ENCODE data around the gene SEZ6L2.
"Not testable (repeated sequence)": the region's sequence is repeated elsewhere in the genome, so short reads cannot be mapped to it uniquely, and the experiment has no call there.

SEZ6L2 gene

DNA sequence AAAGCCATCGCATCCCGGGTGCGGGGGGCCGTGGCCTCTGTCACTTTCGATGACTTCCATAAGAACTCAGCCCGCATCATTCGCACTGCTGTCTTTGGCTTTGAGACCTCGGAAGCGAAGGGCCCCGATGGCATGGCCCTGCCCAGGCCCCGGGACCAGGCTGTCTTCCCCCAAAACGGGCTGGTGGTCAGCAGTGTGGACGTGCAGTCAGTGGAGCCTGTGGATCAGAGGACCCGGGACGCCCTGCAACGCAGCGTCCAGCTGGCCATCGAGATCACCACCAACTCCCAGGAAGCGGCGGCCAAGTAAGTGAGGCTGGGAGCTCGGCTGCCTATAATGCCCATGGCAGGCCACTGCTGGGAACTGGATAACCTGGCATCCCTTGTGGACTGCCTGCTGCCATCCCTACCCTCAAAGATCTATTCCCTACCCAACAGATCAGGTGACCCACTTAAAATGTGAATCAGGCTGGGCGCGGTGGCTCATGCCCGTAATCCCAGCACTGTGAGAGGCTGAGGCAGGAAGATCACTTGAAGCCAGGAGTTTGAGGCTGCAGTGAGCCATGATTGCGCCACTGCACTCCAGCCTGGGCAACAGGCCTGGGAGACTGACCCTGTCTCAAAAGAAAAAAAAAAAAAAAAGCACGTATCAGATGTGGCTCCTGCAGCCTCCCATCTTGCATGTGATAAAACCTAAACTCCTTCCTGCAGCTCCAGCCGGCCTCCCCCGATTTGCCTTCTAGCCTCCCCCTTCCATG, 54.6 kb downstream of the SEZ6L2 start:
- TF ChIP-seq Cebpa-rat (IDR thresholded peaks at IDR 0.05), result no peak
- Histone ChIP-seq H3K27me3 (no peaks in the 10 kb centered on the region), H3K4me2 (no peak overlapping the region), H3K27ac (no peak overlapping the region), H4K20me1 (no peaks in the 10 kb centered on the region), H3K4me1 (0 out of 2 replicates have a peak, but pooled peaks cover 6% of the 10 kb centered on the region), H3K36me3 (peaks cover 30% of the 10 kb centered on the region; the same call in 1 of the 2 replicates), H3K9ac (no peak overlapping the region), H3K4me3 (no peak overlapping the region), H3K9me3 (no peaks in the 10 kb centered on the region)

DNA sequence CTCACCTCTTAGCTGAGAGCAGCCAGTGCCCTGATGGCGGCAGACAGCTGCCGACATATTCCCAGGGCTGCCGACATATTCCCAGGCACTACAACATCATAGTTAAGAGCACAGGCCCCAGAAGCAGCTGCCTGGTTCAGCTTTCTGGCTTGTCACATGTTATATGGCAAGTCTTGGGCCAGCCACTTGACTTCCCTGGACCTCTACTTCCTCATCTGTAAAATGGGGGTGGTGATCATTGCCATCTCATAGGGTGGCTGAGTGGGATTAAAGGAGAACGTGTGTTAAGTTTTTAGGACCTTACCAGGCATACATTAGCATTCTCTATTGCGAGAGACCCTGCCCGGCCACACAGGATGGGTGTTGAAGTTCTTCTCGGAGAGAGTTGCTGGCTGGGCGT, 55.4 kb downstream of the SEZ6L2 start:
- Histone ChIP-seq H3K9ac (no peak overlapping the region), H3K4me2 (no peak overlapping the region)
- no peak for TF ChIP-seq Cebpa-rat (IDR thresholded peaks at IDR 0.05)

DNA sequence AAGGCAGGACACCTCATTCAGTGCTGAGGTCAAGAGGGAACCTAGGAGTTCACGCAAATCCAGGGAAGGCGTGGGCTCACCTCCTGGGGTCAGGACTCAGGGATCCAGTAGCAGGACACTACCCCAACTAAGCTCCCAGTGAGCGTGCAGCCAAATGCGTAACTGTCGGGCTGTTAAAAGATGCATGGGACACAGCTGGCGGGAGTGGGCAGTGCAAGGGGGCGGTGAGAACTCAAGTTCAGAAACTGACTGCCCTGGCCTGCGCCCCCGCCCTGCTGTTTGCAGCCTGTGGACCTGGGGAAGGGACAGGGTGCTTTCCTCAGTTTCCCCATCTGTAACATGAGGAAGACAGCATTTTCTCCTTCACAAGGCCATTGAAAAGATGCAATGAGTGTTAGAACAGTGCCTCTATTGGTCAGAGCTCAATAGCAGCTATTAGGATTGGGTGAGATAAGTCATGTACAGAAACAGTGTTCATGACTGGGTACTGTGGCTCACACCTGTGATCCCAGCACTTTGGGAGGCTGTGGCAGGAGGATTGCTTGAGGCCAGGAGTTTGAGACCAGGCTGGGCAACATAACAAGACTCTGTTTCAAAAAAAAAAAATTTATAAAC, 56.5 kb downstream of the SEZ6L2 start:
- Histone ChIP-seq H3K4me2 (no peak overlapping the region), H3K36me3 (peaks cover 30% of the 10 kb centered on the region; the same call in 1 of the 2 replicates), H3K4me3 (no peak overlapping the region), H3K9ac (no peak overlapping the region), H4K20me1 (no peaks in the 10 kb centered on the region), H3K9me3 (no peaks in the 10 kb centered on the region), H3K27ac (no peak overlapping the region), H3K27me3 (no peaks in the 10 kb centered on the region), H3K4me1 (no peaks in the 10 kb centered on the region)
- no peak for TF ChIP-seq Cebpa-rat (IDR thresholded peaks at IDR 0.05)

More for the DNA sequence above, 55.4 kb downstream of the SEZ6L2 start:
- H3K9me3 ChIP-seq, result no peaks in the 10 kb centered on the region
- no peak overlapping the region for H3K4me3 ChIP-seq
- H3K36me3 ChIP-seq, result peaks cover 30% of the 10 kb centered on the region; the same call in 1 of the 2 replicates
- no peaks in the 10 kb centered on the region for H3K4me1 ChIP-seq
- H3K27me3 ChIP-seq, result no peaks in the 10 kb centered on the region
- H3K27ac ChIP-seq, result no peak overlapping the region
- no peaks in the 10 kb centered on the region for H4K20me1 ChIP-seq

DNA sequence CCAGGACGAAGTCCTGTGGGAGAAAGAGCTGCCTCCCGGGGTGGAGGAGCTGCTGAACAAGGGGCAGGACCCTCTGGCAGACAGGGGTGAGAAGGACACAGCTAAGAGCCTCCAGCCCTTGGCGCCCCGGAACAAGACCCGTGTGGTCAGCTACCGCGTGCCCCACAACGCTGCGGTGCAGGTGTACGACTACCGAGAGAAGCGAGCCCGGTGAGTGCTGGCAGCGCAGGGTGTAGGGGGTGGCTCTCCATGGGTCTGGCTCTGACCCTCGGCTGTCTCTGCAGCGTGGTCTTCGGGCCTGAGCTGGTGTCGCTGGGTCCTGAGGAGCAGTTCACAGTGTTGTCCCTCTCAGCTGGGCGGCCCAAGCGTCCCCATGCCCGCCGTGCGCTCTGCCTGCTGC, 57.7 kb downstream of the SEZ6L2 start:
- H3K4me1 ChIP-seq, result no peaks in the 10 kb centered on the region
- H3K36me3 ChIP-seq, result peaks cover 22% of the 10 kb centered on the region; the same call in 1 of the 2 replicates
- no peak for TF ChIP-seq Cebpa-rat (IDR thresholded peaks at IDR 0.05)
- H3K27ac ChIP-seq, result no peak overlapping the region
- no peak overlapping the region for H3K9ac ChIP-seq
- H3K4me3 ChIP-seq, result no peak overlapping the region
- H3K27me3 ChIP-seq, result no peaks in the 10 kb centered on the region
- H3K9me3 ChIP-seq, result no peaks in the 10 kb centered on the region
- no peaks in the 10 kb centered on the region for H4K20me1 ChIP-seq
- H3K4me2 ChIP-seq, result no peak overlapping the region

DNA sequence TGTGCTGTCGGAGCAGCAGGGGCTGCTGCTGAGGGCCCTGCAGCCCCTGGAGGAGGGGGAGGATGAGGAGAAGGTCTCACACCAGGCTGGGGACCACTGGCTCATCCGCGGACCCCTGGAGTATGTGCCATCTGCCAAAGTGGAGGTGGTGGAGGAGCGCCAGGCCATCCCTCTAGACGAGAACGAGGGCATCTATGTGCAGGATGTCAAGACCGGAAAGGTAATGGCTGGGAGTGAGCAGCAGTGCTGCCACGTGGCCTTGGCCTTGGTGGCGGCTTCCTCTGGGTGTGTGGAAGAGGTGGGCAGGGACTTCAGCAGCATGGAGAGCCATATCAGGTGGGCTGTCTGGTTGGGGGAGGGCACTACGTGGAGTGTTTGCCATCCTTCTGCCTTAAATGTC, 59.1 kb downstream of the SEZ6L2 start:
- Histone ChIP-seq H4K20me1 (no peaks in the 10 kb centered on the region), H3K9me3 (no peaks in the 10 kb centered on the region), H3K4me2 (no peak overlapping the region), H3K36me3 (peaks cover 13% of the 10 kb centered on the region; the same call in 1 of the 2 replicates), H3K4me3 (no peak overlapping the region), H3K9ac (no peak overlapping the region), H3K27me3 (no peaks in the 10 kb centered on the region), H3K27ac (no peak overlapping the region), H3K4me1 (no peaks in the 10 kb centered on the region)
- TF ChIP-seq Cebpa-rat (IDR thresholded peaks at IDR 0.05), result no peak

DNA sequence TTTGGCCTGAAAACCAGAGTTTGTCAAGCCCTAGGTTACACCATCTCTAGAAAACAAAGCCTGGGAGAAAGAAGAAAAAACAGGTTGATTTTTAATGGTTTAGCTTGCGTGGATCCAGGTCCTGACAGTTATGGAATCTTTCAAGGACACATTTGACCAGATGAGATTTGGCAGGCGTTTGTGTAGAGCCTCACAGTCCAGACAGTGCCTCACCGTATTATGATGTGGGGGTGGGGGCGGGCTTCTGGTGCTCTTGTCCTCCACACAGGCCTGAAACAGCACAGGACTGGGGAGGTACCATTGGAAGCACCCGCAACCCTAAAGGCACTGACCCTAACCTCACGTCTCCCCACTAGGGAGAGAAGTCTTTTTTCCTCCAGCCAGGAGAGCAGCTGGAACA, 59.5 kb downstream of the SEZ6L2 start:
- H4K20me1 ChIP-seq, result no peaks in the 10 kb centered on the region
- H3K4me1 ChIP-seq, result no peaks in the 10 kb centered on the region
- peaks cover 13% of the 10 kb centered on the region; the same call in 1 of the 2 replicates for H3K36me3 ChIP-seq
- no peaks in the 10 kb centered on the region for H3K27me3 ChIP-seq
- TF ChIP-seq Cebpa-rat (IDR thresholded peaks at IDR 0.05), result no peak
- no peaks in the 10 kb centered on the region for H3K9me3 ChIP-seq
- H3K27ac ChIP-seq, result no peak overlapping the region
- H3K4me2 ChIP-seq, result no peak overlapping the region
- no peak overlapping the region for H3K4me3 ChIP-seq
- no peak overlapping the region for H3K9ac ChIP-seq

DNA sequence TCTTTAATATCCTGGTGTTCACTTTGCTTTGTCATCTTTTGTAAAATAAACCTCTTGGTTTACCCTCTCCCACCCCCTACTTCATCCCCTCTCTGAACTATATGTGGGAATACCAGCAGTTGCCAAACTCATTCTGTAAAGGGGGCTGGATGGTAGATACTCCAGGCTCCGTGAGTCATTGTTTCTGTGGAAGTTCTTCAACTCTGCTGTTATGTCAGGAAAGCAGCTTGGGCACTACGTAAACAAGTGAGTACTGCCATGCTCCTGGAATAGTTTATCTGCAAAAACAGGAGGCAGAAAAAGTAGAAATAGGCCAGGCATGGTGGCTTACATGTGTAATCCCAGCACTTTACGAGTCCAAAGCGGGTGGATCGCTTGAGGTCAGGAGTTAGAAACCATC, 61.5 kb downstream of the SEZ6L2 start:
- H3K36me3 ChIP-seq, result peaks cover 27% of the 10 kb centered on the region; the same call in 1 of the 2 replicates
- H4K20me1 ChIP-seq, result no peaks in the 10 kb centered on the region
- no peaks in the 10 kb centered on the region for H3K27me3 ChIP-seq
- no peak overlapping the region for H3K4me3 ChIP-seq
- no peak overlapping the region for H3K4me2 ChIP-seq
- no peaks in the 10 kb centered on the region for H3K4me1 ChIP-seq
- H3K9me3 ChIP-seq, result no peaks in the 10 kb centered on the region
- no peak overlapping the region for H3K27ac ChIP-seq
- no peak overlapping the region for H3K9ac ChIP-seq
- TF ChIP-seq Cebpa-rat (IDR thresholded peaks at IDR 0.05), result no peak

DNA sequence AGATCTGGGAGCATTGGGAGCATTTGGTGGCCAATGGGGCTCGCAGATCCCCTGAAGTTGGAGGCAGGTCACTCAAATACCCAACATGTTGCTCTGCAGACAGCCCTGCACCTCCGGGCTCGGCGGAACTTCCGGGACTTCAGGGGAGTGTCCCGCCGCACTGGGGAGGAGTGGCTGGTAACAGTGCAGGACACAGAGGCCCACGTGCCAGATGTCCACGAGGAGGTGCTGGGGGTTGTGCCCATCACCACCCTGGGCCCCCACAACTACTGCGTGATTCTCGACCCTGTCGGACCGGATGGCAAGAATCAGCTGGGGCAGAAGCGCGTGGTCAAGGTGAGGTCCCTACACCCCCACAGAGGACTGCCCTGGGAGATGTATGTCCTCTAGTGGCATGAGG, 62.7 kb downstream of the SEZ6L2 start:
- Histone ChIP-seq H4K20me1 (no peaks in the 10 kb centered on the region), H3K27ac (no peak overlapping the region), H3K36me3 (peaks cover 20% of the 10 kb centered on the region; the same call in 1 of the 2 replicates), H3K4me1 (no peaks in the 10 kb centered on the region), H3K9me3 (no peaks in the 10 kb centered on the region), H3K4me2 (no peak overlapping the region), H3K9ac (no peak overlapping the region), H3K4me3 (no peak overlapping the region), H3K27me3 (no peaks in the 10 kb centered on the region)
- TF ChIP-seq Cebpa-rat (IDR thresholded peaks at IDR 0.05), result no peak

DNA sequence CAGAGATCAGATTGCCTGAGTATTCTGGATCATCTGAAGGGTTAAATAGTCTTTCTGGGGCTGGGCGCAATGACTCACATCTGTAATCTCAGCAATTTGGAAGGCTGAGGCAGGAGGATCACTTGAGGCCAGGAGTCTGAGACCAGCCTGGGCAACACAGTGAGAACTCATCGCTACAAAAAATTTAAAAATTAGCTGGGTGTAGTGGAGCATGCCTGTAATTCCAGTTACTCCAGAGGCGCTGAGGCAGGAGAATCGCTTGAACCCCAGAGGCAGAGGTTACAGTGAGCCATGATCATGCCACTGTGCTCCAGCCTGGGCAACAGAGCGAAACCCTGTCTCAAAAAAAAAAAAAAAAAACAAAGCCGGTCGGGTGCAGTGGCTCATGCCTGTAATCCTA, 63.4 kb downstream of the SEZ6L2 start:
- H3K27ac ChIP-seq, result no peak overlapping the region
- H3K4me2 ChIP-seq, result no peak overlapping the region
- H3K9me3 ChIP-seq, result no peaks in the 10 kb centered on the region
- H3K9ac ChIP-seq, result no peak overlapping the region
- peaks cover 15% of the 10 kb centered on the region; the same call in 1 of the 2 replicates for H3K36me3 ChIP-seq
- no peaks in the 10 kb centered on the region for H3K27me3 ChIP-seq
- H3K4me1 ChIP-seq, result no peaks in the 10 kb centered on the region
- H4K20me1 ChIP-seq, result no peaks in the 10 kb centered on the region
- no peak overlapping the region for H3K4me3 ChIP-seq
- no peak for TF ChIP-seq Cebpa-rat (IDR thresholded peaks at IDR 0.05)

DNA sequence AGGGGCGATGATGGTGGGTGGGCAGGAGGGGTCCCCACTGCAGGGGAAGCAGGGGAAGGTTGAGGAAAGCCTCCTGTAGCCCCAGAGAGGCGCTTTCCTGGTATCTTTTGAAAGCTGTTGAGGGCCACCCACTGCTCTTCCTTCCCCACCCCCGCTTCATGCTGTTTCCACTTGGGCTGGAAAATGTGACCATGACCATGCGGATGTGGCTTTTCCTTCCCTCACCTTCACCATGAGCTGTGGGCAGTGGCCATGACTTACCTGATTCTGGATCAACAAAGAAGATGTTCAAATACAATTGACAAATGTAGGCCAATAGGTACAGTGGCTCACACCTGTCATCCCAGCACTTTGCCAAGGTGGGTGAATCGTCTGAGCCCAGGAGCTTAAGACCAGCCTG, 65.3 kb downstream of the SEZ6L2 start:
- TF ChIP-seq Cebpa-rat (IDR thresholded peaks at IDR 0.05), result no peak
- Histone ChIP-seq H3K9me3 (no peaks in the 10 kb centered on the region), H4K20me1 (no peaks in the 10 kb centered on the region), H3K27ac (no peak overlapping the region), H3K4me2 (no peak overlapping the region), H3K36me3 (peaks cover 15% of the 10 kb centered on the region; the same call in 1 of the 2 replicates), H3K27me3 (no peaks in the 10 kb centered on the region), H3K4me3 (no peak overlapping the region), H3K9ac (no peak overlapping the region), H3K4me1 (no peaks in the 10 kb centered on the region)

DNA sequence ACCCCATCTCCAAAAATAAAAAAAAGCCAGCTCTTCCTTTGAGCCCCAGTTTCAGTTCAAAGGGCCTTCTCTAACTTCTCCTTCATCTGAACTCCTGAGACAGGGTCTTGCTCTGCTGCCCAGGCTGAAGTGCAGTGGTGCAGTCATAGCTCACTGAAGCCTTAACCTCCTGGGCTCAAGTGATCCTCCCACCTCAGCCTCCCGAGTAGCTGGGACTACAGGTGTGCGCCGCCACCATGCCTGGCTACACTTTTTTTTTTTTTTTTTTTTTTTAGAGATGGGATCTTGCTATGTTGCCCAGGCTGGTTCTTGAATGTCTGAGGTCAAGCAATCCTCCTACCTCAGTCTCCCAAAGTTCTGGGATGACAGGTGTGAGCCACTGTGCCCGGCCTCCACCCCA, 66.1 kb downstream of the SEZ6L2 start:
- H3K27me3 ChIP-seq, H3K4me3 ChIP-seq, H3K4me2 ChIP-seq, H4K20me1 ChIP-seq, H3K4me1 ChIP-seq, H3K9me3 ChIP-seq, H3K9ac ChIP-seq, H3K27ac ChIP-seq: not testable (repeated sequence)
- peaks cover 15% of the 10 kb centered on the region; the same call in 1 of the 2 replicates for H3K36me3 ChIP-seq

Measured in BLaER1 (cell line).